Measurements from ENCODE around the gene TCF4.

GRCh38 chr18:55549474-55550104 is 38.4 kb downstream of the TCF4 start:
- TF ChIP-seq POLR2A (IDR thresholded peaks at IDR 0.05) (no peak), POLR2AphosphoS5 (IDR thresholded peaks at IDR 0.05) (no peak)
- TF ChIP-seq, protein P1, sequence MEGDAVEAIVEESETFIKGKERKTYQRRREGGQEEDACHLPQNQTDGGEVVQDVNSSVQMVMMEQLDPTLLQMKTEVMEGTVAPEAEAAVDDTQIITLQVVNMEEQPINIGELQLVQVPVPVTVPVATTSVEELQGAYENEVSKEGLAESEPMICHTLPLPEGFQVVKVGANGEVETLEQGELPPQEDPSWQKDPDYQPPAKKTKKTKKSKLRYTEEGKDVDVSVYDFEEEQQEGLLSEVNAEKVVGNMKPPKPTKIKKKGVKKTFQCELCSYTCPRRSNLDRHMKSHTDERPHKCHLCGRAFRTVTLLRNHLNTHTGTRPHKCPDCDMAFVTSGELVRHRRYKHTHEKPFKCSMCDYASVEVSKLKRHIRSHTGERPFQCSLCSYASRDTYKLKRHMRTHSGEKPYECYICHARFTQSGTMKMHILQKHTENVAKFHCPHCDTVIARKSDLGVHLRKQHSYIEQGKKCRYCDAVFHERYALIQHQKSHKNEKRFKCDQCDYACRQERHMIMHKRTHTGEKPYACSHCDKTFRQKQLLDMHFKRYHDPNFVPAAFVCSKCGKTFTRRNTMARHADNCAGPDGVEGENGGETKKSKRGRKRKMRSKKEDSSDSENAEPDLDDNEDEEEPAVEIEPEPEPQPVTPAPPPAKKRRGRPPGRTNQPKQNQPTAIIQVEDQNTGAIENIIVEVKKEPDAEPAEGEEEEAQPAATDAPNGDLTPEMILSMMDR (IDR thresholded peaks at IDR 0.05 in 8 of 11, conservative IDR thresholded peaks at IDR 0.05 in 3 of 11) = no peak

Data from spleen (tissue), 7 donors.